Activated CD4-positive, alpha-beta T cell treated with anti-CD3 and anti-CD28 coated beads, Interleukin-2, Interleukin-4, amounts not matched to agents 100 ng/mL and 50 ng/mL, durations not matched to agents 16 hours and 8 hours (primary cell): ENCODE results near the gene TSEN2.
A peak's percentile ranks its signal among the peaks of the same experiment; 100 is the strongest.
"Not testable (repeated sequence)": the region's sequence is repeated elsewhere in the genome, so short reads cannot be mapped to it uniquely, and the experiment has no call there.

Source experiments
- DNase-seq: peaks from one replicate; pipeline ENCODE4 v3.0.0-alpha.2; 2020; ENCODE audit warnings: low spot score

The TSEN2 gene

GRCh38 chr3:12452361-12453330, 31.6 kb upstream of the TSEN2 start:
- no peak for DNase-seq

DNA sequence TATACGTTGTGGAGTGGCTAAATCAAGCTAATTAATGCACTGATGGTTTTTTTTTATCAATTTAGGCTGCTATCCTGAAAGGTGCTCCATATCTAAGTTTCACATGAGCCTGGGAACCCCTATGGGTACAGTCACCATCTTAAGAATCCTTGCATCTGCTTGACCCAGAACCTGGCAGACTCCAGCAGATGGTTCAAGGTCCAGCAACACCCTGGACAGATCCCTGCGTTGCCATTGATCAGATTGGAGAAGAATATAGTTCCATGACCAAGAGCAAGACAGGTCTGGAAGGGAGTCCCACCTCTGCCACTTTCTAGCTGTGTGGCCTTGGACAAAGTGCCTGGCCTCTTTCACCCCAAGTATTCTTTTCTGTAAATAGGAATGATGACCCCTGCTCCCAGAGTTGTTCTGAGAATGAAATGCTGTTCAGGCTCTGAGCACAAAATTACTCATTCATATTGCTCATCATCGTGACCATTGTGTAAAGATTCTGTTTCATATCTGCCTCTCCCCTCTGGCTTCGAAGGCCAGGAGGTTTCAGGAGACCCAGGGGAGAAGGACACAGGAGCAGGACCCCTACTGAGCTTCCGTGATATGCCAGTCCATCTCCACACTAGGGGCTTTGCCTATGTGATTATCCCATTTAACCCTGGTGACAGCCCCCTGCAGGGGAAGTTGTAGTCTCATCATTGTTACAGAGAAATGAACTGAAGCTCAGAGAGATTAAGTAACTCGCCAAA, 30.0 kb upstream of the TSEN2 start:
- no peak for DNase-seq

DNA sequence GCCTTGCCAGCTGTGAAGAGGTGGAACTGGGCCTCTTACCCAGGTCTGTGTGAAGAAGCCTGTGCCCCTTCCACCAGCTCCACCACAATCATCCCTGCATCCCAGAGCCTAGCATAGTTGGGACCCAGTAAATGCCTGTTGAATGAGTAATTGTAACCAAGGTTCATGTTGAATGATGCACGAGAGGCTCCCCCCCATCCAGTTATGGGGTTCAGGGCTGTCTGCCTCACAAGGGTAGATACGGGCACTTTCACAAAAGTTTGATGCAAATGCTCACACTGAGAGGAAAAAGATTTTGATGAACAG, 29.5 kb upstream of the TSEN2 start:
- DNase-seq = no peak

DNA sequence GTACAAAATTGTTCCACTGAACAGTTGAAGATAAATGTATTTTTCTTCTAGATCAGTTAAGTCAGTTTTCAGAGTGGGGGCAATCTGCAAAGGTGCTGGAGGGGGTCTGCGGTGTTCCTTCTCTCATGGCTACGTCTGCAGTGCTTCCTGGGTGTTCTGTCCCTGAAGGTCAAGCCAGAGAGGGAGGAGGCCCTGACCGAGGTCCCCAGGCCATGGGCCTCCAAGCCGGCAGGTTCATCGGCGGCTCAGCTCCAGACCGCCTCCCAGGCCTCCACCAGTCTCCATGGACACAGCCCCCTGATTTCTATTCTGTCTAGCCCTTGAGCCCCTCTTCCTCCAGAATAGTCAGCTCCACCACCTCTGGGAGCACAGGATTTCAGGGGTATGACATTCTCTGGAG, 28.5 kb upstream of the TSEN2 start:
- DNase-seq = no peak

DNA sequence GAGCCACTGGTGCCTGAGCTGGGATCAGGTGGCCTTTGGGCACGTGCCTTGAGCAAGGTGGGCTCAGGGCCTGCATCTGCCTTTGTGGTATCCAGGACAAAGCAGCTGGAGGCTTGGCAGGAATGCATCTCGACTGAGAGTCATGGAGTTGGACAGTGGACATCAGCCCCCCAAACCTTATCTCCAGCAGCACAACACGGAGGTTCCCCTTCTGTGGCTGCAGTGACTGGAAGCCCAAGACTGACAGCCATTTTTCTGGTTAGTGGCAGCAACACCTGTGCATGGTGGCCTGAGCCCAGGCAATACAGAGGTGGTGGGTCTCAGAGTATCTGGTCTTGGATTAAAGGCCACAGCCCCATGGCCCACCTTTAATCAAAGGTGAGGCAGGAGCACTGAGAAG, 27.8 kb upstream of the TSEN2 start:
- no peak for DNase-seq

DNA sequence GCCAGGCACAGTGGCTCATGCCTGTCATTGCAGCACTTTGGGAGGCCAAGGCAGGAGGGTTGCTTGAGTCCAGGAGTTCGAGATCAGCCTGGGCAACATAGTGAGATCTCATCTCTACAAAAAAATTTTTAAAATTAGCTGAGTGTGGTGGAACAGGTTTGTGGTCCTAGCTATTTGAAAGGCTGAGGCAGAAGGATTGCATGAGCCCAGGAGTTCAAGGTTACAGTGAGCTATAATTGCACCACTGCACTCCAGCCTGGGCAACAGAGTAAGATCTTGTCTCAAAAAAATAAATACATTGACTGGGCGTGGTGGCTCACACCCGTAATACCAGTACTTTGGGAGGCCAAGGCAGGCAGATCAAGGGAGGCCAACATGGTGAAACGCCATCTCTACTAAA, 26.9 kb upstream of the TSEN2 start:
- not testable (repeated sequence) for DNase-seq

GRCh38 chr3:12458901-12459300, 25.4 kb upstream of the TSEN2 start:
- no peak for DNase-seq

DNA sequence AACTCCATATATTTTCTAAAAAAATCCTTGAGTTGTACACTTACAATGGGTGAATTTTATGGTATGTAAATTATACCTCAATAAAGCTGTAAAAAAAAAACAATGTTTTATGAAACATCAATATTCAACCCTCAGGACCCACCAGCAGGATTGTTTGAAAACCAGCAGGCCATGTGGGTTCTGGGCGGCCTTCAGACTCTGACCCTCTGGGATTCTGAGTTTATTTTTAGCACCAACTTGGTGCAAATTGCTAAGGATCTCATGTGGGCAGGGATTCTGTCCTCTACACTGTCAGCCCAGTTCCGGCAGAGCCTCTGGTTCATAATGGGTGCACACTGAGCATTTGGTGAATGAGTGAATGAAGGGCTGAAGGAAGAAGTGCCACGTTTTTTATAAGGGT, 24.2 kb upstream of the TSEN2 start:
- no peak for DNase-seq

DNA sequence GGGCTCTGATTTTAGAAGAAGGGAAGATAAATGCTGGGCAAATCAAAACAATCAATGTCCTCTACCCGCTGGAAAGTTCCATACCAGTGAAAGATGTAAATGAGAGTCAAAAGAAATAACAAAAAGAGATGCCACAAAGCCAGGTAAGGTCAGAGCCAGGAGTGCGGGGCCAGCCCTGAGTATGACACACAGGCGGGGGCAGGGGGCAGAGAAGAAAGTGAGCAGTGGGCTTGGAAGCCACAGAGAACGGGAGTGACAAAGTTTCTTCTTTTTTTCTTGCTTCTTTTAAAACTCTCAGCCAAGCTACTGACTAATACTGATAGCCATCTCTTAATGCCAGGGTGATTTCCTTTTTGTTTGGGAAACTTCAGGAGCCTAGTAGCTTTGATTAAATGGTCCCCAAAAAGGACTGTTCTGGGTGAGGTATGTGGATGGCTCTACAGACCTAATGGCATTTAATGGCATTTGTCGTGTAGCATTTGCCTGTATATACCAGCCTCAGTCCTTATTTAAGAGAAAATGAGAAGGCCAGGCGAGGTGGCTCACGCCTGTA, 23.1 kb upstream of the TSEN2 start:
- no peak for DNase-seq

GRCh38 chr3:12462159-12462947, 21.9 kb upstream of the TSEN2 start:
- DNase-seq = no peak

GRCh38 chr3:12463686-12464085, 20.6 kb upstream of the TSEN2 start:
- no peak for DNase-seq

DNA sequence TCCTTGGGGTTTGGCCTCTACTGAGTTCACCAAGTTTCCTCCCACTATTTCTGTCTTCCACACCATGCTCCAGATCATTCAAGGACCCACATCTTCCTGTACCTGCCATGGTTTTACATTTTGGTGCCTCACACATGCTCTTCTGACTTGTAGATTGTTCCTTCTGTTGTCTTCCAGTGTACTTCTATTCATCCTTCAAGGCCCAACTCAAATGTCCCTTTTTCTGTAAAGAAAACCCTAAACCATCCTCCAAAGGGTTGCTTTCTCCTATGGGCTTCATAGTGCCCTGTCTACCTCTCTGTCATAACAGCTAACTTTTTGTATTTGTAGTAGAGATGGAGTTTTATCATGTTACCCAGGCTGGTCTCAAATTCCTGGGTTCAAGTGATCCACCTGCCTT, 20.1 kb upstream of the TSEN2 start:
- DNase-seq = no peak

- DNase-seq = no peak
These were observed 19.0 kb upstream of the TSEN2 start for GRCh38 chr3:12465151-12465835.

- DNase-seq = no peak
These were observed 18.4 kb upstream of the TSEN2 start for GRCh38 chr3:12465836-12466225.

DNA sequence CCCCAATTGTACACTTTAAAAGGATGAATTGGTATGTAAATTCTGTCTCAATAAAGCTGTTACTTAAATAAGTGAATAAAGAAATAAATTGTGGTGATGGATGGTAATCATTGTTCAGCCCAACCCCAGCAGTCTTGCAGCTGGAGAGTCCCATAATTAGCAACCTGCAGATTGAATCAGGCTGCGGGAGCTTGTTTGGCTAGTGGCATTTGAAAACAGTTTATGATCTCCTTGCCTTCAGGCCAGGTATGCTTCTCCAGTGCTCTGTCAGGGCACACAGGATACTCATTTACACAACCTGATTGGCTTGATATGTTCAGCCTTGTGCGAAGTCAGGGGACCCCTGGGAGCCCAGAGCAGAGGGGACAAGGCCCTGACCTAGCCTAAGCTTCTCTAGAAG, 16.5 kb upstream of the TSEN2 start:
- no peak for DNase-seq

GRCh38 chr3:12468276-12468675, 16.0 kb upstream of the TSEN2 start:
- no peak for DNase-seq

GRCh38 chr3:12468757-12469156, 15.5 kb upstream of the TSEN2 start:
- no peak for DNase-seq

- not testable (repeated sequence) for DNase-seq
These were observed 15.1 kb upstream of the TSEN2 start for GRCh38 chr3:12469222-12469621.

- DNase-seq = no peak
These were observed 14.2 kb upstream of the TSEN2 start for GRCh38 chr3:12470111-12470510.

DNA sequence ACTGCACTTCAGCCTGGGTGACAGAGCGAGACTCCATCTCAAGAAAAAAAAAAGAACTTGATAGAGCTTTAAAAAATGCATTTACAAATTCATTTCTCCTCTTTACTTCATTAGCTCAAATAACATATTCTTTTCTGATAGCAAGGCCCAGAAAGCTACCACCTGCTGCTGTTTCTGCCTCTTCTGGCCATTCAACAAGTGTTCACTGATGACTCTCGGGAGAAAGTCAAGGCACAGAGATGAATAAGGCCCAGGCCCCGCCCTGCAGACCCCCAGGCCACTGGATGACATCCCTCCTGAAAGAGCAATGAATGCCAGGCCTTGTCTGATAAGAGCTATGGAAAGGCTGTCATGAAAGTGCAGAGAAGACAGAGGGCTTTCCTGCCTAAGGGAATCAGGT, 13.6 kb upstream of the TSEN2 start:
- no peak for DNase-seq

- DNase-seq = peak; percentile 94
These were observed 13.0 kb upstream of the TSEN2 start for GRCh38 chr3:12471241-12471640.
